Ishikawa (cell line): ENCODE measurements around the gene PPP1R36.

Experiments used
- CEBPB ChIP-seq: IDR thresholded peaks from 2 replicates; pipeline ENCODE4 v1.6.1; 2012
- CREB1 ChIP-seq: IDR thresholded peaks from 2 replicates; pipeline ENCODE4 v1.6.1; 2012; ENCODE audit warnings: low read depth
- EP300 ChIP-seq: IDR thresholded peaks from 2 replicates; pipeline ENCODE4 v1.6.1; 2012; ENCODE audit warnings: borderline replicate concordance
- MAX ChIP-seq: IDR thresholded peaks from 2 replicates; pipeline ENCODE4 v1.6.1; 2012
- RAD21 ChIP-seq: IDR thresholded peaks from 2 replicates; pipeline ENCODE4 v1.6.1; 2012; ENCODE audit warnings: low read depth
- TEAD4 ChIP-seq: IDR thresholded peaks from 2 replicates; pipeline ENCODE4 v1.6.1; 2012
- YY1 ChIP-seq: IDR thresholded peaks from 2 replicates; pipeline ENCODE4 v1.6.1; 2012; ENCODE audit warnings: low read depth
- TF ChIP-seq, protein P1 (sequence below): IDR thresholded peaks from 2 replicates; pipeline ENCODE4 v1.6.1; 2012

- TF ChIP-seq YY1: no peak
- TF ChIP-seq, protein P1, sequence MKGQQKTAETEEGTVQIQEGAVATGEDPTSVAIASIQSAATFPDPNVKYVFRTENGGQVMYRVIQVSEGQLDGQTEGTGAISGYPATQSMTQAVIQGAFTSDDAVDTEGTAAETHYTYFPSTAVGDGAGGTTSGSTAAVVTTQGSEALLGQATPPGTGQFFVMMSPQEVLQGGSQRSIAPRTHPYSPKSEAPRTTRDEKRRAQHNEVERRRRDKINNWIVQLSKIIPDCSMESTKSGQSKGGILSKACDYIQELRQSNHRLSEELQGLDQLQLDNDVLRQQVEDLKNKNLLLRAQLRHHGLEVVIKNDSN: no peak
- TF ChIP-seq CREB1: no peak
- TF ChIP-seq EP300: no peak
- TF ChIP-seq CEBPB: no peak
- no peak for TF ChIP-seq RAD21
- TF ChIP-seq MAX: no peak
- no peak for TF ChIP-seq TEAD4
Measured at GRCh38 chr14:64508215-64508776, 41.5 kb upstream of the PPP1R36 start.
